Measurements from ENCODE around the gene EARS2.

- TF ChIP-seq CTCF (IDR thresholded peaks at IDR 0.05), result no peak
- TF ChIP-seq EP300 (IDR thresholded peaks at IDR 0.05), result no peak
- no peak for TF ChIP-seq POLR2A (IDR thresholded peaks at IDR 0.05)
- TF ChIP-seq POLR2AphosphoS5 (IDR thresholded peaks at IDR 0.05), result no peak
These were observed 24.7 kb downstream of the EARS2 start for GRCh38 chr16:23532448-23532847.
